RPMI7951 (cell line): ENCODE data around the gene ZNF691. TPM values are rescaled to one million over a fixed set of nuclear protein-coding genes. Genes with fewer than 3 reads are reported as not detected.
"Not testable (repeated sequence)": the region's sequence is repeated elsewhere in the genome, so short reads cannot be mapped to it uniquely, and the experiment has no call there.

Experiments used
- DNase-seq: peaks from one replicate; pipeline ENCODE4 v3.0.0-alpha.2; 2012; ENCODE audit warnings: low read depth
- total RNA-seq: library from RNA; depleted of rRNA; stranded (reverse); fragments of >200 nt; shearing (Covaris generic); gene quantifications from 2 replicates; pipeline ENCODE4 v1.2.3, GENCODE V29; 2014

ZNF691 gene
- total RNA-seq, 1 experiment from 2014 or later: 9.9 TPM

DNA sequence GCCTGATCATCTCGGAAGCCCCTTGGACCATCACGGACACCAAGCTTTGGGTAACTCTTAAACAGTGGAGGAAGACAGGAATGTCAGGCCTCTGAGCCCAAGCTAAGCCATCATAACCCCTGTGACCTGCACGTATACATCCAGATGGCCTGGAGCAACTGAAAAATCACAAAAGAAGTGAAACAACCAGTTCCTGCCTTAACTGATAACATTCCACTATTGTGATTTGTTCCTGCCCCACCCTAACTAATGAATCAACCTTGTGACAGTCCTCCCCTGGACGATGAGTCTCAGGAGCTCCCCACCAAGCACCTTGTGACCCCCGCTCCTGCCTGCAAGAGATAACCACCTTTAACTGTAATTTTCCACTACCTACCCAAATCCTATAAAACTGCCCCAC is 13.0 kb downstream of the ZNF691 start:
- not testable (repeated sequence) for DNase-seq

DNA sequence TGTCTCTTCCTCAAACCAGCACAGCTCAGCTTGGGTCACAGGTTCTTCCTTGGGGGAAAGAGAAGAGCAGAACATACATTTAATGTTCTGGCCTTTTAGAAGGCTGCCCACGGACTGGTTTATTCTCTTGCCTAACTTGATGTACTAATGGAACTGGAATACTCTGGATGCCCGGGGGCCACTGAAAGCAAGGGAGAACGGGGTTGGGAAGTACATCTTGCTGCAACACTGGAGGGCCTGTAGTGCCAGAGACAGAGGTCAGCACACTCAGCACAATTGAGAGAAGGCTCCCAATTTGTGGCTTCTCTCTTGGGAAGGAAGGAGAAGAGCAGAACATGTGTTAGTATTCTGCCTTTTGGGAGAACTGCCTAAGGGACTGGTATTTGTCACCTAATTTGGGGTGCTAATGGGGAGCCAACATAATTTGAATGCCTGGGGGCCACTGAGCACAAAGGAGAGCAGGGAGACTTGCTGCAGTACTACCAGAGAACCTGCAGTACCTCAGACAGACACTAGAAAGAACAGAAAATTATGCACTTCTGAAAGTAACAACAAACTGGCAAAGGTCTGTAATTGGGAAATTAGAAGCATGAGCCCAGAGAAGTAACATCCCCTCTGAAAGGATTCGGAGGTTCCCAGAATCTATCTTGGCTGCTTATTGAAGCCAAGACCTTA is 14.1 kb downstream of the ZNF691 start:
- DNase-seq: no peak

DNA sequence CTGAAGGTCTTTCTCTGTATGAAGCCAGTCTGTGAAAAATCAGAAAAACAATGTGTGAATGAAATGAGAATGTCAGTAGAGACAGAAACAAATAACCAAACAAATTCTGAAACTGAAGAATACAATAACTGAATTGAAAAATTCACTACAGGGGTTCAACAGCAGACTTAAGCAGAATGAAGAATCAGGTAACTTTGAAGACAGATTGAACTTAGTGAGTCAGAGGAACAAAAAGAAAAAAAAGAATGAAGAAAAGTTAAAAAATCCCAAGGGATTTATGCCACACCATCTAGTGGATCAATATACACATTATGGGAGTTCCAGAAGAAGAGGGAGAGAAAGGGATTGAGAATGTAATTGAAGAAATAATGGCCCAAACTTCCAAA is 14.6 kb downstream of the ZNF691 start:
- DNase-seq: no peak

DNA sequence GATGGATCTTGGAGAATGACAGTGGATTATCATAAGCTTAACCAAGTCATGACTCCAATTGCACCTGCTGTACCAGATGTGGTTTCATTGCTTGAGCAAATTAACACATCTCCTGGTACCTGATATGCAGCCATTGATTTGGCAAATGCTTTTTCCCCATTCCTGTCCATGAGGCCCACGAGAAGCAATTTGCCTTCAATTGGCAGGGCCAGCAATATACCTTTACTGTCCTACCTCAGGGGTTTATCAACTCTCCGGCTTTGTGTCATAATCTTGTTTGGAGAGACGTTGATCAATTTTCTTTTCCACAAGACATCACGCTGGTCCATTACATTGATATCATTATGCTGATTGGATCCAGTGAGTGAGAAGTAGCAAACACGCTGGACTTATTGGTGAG is 20.1 kb downstream of the ZNF691 start:
- no peak for DNase-seq

DNA sequence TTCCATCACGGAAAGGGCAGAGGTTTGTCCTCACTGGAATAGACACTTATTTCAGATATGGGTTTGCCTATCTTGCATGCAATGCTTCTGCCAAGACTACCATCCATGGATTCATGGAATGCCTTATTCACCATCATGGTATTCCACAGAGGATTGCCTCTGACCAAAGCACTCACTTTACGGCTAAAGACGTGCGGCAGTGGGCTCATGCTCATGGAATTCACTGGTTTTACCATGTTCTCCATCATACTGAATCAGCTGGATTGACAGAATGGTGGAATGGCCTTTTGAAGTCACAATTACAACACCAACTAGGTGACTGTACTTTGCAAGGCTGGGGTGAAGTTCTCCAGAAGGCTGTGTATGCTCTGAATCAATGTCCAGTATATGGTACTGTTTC is 22.1 kb downstream of the ZNF691 start:
- peak; percentile 31 for DNase-seq

DNA sequence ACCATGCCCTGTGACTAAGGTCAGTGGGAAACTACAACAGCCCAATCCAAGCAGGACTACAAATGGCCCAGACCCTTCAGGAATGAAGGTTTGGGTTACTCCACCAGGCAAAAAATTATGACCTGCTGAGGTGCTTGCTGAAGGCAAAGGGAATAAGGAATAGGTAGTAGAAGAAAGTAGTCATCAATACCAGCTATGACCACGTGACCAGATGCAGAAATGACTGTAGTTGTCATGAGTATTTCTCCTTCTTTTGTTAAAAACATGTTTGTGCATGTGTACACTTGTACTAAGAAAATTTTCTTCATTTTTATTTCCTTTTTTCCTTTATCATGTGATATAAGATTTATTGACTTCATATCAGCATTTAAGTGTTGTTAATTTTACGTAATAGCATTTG is 22.8 kb downstream of the ZNF691 start:
- not testable (repeated sequence) for DNase-seq

DNA sequence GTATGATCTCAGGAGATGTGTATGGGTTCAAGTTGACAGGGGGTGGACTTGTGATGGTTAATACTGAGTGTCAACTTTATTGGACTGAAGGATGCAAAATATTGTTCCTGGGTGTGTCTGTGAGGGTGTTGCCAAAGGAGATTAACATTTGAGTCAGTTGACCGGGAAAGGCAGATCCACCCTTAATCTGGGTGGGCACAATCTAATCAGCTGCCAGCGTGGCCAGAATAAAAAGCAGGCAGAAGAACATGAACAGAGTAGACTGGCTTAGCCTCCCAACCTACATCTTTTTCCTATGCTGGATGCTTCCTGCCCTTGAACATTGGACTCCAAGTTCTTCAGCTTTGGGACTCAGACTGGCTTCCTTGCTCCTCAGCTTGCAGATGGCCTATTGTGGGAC is 23.3 kb downstream of the ZNF691 start:
- DNase-seq: not testable (repeated sequence)

DNA sequence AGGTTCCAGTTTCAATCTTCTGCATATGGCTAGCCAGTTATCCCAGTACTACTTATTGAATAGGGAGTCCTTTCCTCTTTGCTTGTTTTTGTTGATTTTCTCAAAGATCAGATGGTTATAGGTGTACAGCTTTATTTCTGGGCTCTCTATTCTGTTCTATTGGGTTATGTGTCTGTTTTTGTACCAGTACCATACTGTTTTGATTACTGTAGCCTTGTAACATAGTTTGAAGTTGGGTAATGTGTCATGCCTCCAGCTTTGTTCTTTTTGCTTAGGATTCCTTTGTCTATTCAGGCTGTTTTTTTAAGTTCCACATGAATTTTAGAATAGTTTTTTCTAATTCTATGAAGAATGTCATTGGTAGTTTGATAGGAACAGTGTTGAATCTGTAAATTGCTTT is 26.7 kb downstream of the ZNF691 start:
- DNase-seq: not testable (repeated sequence)

DNA sequence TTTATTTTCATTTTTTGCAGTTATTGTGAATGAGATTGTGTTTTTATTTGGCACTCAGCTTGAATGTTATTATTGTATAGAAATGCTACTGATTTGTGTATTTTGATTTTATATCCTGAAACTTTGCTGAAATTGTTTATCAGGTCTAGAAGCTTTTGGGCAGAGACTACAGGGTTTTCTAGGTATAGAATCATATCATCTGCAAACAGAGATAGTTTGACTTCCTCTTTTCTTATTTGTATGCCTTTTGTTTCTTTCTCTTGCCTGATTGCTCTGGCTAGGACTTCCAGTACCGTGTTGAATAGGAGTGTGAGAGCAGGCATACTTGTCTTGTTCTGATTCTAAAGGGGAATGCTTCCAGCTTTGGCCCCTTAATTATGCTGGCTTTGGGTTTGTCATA is 27.3 kb downstream of the ZNF691 start:
- DNase-seq: no peak

DNA sequence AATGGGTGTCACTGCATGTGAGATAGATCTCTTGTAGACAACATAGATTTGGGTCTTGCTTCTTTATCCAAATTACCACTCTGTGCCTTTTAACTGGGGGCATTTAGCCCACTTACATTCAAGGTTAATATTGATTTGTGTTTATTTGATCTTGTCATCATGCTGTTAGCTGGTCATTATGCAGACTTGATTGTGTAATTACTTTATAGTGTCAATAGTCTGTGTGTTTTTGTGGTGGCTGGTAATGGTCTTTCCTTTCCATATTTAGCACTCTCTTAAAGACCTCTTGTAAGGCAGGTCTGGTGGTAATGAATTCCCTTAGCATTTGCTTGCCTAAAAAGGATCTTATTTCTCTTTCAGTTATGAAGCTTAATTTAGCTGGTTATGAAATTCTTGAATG is 29.6 kb downstream of the ZNF691 start:
- DNase-seq: no peak

DNA sequence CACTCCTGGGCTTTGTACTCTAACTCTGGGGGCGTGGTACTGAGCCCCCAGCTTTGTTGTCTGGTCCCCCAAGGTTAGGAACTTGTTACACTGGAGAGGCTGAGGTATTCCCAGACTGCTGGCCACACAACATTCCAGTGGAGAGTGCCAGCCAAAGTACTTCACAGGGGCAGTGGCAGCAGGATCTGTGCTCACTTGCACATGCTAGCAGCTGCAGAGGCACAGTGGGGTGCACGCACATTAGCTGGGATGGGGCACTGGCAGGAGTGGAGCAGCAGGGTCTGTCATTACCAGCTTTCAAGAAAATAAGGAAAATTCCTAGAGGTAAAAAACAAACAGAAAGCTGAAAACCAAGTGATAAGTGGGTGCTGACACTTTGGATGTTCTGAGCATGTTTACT is 31.0 kb downstream of the ZNF691 start:
- no peak for DNase-seq

DNA sequence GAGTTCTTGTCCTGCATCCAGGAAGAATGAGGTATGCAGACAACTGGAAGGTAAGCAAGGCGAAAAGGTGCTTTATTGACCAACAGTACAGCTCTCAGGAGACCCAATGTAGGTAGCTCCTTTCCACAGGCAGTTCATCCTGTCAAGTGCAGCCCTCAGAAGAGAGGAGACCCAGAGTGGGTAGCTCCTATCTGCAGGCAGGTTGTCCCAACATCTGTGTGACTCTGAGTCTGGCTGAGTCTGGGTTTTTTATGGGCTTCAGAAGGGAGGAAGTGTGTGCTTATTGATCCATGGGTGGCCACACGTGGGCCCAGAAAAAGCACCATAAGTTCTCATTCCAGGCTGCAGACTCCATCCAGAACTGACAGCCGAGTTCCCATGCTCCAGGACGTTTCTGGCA is 34.0 kb downstream of the ZNF691 start:
- DNase-seq: no peak

DNA sequence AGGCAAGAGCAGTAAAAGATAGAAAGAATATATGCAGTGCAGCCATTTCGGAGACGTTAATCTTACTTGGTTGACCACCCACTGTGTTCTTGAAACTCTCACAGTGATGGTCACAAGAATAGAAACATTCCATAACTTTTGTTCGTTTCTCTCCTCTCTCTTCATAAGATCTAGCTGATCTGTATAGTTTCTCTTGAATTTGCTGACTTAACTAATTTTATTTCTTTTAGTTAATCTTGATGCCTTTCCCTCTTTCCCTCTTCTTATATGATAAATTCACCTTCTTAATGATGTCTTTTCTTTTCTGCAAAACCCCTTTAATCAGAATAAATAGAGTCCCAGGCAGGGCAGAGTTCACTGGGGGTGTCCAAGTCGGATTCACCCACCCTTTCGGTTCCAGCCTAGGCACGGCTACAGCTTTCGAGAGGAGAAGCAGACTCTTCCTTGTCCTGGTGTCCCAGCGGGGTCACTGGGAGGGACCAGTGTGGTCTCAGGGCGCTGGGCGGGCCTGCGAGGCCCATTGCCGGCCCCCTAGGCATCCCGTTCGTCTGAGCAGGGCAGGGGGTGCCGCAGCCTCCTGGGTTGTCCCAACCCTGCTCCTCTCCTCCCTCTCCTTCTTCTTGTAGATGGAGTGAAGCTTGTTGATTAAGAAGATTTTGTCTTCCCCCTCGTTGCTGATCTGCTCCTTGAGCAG is 39.8 kb downstream of the ZNF691 start:
- no peak for DNase-seq

DNA sequence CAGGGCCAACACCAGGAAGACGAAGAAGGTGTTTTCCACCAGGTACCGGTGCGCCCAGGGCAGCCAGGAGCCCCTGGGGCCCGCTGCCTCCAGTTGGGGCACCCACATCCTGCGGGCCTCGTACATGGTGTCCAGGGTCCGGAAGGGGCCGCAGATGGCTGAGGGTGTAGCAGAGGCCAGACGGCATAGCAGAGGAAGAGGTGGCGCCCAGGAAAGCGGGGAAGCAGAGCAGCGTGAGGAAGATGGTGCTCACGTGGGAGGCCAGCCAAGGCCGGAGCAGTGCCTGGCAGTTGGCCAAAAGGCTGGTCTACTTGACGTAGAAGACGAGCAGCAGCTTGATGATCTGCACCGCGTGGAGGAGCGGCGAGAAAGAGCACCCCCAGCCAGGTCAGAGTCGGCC is 40.4 kb downstream of the ZNF691 start:
- no peak for DNase-seq

DNA sequence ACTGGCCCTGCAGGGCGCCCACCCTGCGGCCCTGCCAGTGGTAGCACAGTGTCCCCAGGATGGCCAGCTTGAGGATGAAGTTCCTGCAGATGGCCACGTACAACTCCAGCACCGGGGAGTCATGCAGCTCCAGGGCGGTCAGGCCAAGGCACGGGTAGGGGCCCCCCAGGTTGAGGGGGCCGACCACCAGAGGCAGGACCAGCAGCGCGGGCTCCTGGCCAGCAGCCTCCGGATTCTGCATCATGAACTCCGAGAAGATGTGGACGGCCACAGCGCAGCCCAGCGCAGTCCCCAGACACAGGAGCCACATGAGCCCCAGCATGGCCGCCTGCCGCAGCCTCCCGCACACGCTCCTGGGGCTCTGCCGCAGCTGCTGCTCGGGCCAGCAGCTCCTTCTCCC is 41.0 kb downstream of the ZNF691 start:
- DNase-seq: no peak

DNA sequence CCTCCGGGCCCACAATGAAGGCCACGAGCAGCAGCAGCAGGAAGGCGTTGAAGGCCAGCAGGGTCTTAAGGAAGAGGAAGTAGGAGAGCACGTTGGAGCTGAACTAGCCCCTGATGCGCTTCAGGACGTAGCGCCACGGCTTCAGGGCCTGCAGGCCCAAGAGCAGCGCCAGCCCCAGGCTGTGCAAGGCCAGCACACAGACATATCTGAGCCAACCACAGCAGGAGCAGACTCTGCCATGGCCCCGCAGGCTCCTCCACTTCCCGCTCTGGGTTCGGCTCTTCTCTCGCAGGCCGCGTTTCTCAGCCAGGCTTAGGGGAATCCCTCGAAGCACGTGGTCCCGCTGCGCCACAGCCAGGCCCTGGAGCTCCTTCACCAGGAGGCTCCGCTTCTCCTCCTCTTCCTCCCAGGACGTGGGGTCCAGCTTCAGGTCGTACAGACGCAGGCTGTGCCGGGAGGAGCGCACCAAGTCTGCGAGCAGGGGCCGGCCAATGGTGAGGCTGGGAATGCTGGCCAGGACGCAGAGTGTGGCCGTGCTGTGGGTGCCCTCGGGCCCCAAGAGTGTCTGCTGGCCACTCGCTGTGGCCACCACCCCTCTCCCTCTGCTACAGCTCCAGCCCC is 41.7 kb downstream of the ZNF691 start:
- no peak for DNase-seq

DNA sequence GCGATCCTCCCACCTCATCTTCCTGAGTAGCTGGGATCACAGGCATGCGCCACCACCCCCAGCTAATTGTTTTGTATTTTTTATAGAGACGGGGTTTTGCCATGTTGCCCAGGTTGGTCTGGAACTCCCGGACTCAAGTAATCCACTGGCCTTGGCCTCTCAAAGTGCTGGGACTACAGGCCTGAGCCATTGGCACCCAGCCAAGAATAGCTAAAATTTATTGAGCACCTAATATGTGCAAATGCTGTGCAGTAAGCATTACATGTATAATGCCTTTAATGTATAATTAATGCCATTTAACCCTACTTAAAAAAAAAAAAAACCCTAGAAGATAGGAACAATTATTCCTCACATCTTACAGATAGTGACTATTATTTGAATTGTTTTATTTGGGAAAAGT is 42.9 kb downstream of the ZNF691 start:
- DNase-seq: no peak

DNA sequence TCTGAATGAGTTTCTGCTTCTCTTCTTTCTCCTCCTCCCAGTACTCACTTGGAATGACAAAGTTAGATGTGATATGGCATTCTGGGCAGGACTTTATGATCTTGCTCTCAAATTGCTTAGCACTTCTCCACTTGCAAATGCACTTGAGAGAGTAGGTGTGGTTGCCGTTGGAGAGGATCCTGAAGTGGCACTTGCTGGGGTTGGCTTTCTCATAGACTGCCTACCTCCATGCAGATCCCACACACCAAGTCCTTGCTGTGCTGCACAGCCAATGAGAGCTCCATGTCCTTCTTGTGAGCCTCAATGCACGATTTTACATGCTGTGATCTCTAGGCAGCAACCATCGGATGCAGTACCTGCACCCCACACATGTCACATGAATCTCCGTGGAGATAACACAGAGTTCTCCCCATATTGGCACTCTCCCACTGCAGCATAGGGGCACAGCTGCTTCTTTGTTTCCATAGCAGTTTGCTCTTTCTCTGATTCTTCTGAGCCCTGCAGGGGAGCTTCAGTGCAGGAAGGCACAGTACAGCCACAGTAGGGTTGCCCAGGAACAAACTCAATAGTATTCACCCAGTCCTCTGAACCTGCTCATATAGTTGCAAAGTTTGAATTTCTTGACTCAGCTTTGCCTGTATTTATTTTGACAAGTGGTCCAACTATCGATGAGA is 45.2 kb downstream of the ZNF691 start:
- no peak for DNase-seq

DNA sequence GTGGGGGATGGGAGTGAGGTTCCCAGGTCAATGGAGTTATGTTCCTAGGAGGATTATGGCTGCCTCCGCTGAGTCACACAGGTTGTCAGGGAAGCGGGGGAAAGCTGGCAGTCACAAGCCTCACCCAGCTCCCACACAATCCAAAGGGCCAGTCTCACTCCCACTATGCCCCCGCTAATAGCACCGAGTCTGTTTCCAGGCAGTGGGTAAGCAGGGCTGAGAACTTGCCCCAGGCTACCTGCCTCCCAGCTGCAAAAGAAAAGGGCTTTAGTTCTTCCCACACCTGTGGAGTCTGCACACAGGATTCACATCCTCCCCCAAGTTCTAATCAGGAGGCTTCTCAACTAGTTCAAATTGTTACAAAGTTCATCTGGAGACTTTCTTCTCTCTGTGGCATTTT is 53.5 kb downstream of the ZNF691 start:
- DNase-seq: not testable (repeated sequence)
